Adrenal gland (tissue), 12 donors: Measurements from ENCODE around the gene CCDC28A. TPM values are rescaled to one million over a fixed set of nuclear protein-coding genes. Genes with fewer than 3 reads are reported as not detected.
A peak's percentile ranks its signal among the peaks of the same experiment; 100 is the strongest.

Experiments used
- DNase-seq, 7 donors: peaks; one replicate each; pipeline ENCODE4 v3.0.0-alpha.2; 2019 to 2020
- H3K27ac ChIP-seq, 5 donors: fragments of 200-600 bp; sonication (generic) in 4 of 5; 1 replicate in 3 of 5; 2 replicates in 2 of 5; pipeline versions ENCODE4 v1.5.1 to v1.8.0; 2016 to 2020; ENCODE audit warnings: mild to moderate bottlenecking in 1 of 5
- H3K27me3 ChIP-seq: fragments of 200-600 bp; 2 replicates; pipeline ENCODE4 v1.8.0; 2021
- H3K36me3 ChIP-seq, 2 donors: fragments of 200-600 bp; replicated peaks in 1 of 2; 1 replicate in 1 of 2; 2 replicates in 1 of 2; pipeline versions ENCODE4 v1.5.1 to v1.8.0; 2018 to 2022
- H3K4me1 ChIP-seq, 2 donors: fragments of 200-600 bp; replicated peaks in 1 of 2; 1 replicate in 1 of 2; 2 replicates in 1 of 2; pipeline versions ENCODE4 v1.5.1 to v1.8.0; 2018 to 2021
- H3K4me3 ChIP-seq, 4 donors: fragments of 200-600 bp; sonication (generic) in 3 of 4; one replicate each; pipeline ENCODE4 v1.5.1; 2016 to 2018
- H3K9me3 ChIP-seq, 3 donors: fragments of 200-600 bp; sonication (generic) in 1 of 3; replicated peaks in 1 of 3; 1 replicate in 2 of 3; 2 replicates in 1 of 3; pipeline versions ENCODE4 v1.5.1 to v1.8.0; 2016 to 2021
- CTCF ChIP-seq, 6 experiments: fragments of 450-650 bp in 4 of 6; fragments of 200-600 bp in 2 of 6; sonication (generic) in 1 of 6; IDR thresholded peaks; 1 replicate in 5 of 6; 2 replicates in 1 of 6; pipeline versions ENCODE4 v1.5.1 to v1.8.0; 2016 to 2021; ENCODE audit warnings: antibody characterized with exemption in 6 of 6, mild to moderate bottlenecking in 2 of 6, moderate library complexity in 1 of 6
- POLR2A ChIP-seq, 2 donors: fragments of 450-650 bp; IDR thresholded peaks; one replicate each; pipeline ENCODE4 v1.6.1; 2017; ENCODE audit warnings: antibody characterized with exemption in 2 of 2, mild to moderate bottlenecking in 2 of 2, moderate library complexity in 1 of 2
- WGBS, 4 donors: extraction: QIAGEN DNeasy Blood & Tissue Kit in 2 of 4; methylation state at CpG; one replicate each; pipeline versions ENCODE4 v1.1.5 to v1.1.7; 2013 to 2017; 5-methylcytosine and 5-hydroxymethylcytosine counted together
- intact Hi-C, 2 donors: fragments of 100-400 bp; cut with DNase I; formaldehyde crosslinking; loops; one replicate each; pipeline versions ENCODE4 v1.14.1 to v1.15.0; 2022 to 2023
- polyA plus RNA-seq, 3 donors: library from polyadenylated mRNA; stranded (reverse); fragments of 200-250 nt in 2 of 3; fragments of 350-450 nt in 1 of 3; fragmentation: Illumina TruSeq in 1 of 3; extraction: RNeasy Lipid Tissue Mini Kit (QIAGEN cat#74804) in 1 of 3; gene quantifications; one replicate each; pipeline ENCODE4 v1.2.3, GENCODE V29; 2013 to 2014
- total RNA-seq, 9 donors: library from RNA; depleted of rRNA in 4 of 9; stranded (reverse); fragments of >200 nt in 4 of 9; fragments of 120-200 nt in 1 of 9; fragmentation: NEBNext Ultra II Directional in 1 of 9; extraction: Animal tissue kit (Norgen Biotek cat#: 25700) in 1 of 9; gene quantifications; one replicate each; pipeline versions ENCODE4 v1.1.0 to v1.2.4, GENCODE V29; 2013 to 2023
- donor health status: healthy with polysubstance abuse.
- donor health status: Bipolar disorder and iron deficiency.
- donor health status: DM: yes; HTN: yes; CAD: no.
- donor health status: DM: no; HTN: no; CAD: no.
- donor health status: DM: no; HTN: no; CAD: no.
- donor health status: DM: yes; HTN: yes; CAD: no.

The CCDC28A gene
- total and polyA plus RNA-seq, 12 donors: 24.1 to 70.0 (median 44.2) TPM

GRCh38 chr6:138787138-138787537, 13.6 kb downstream of the CCDC28A start:
- intact Hi-C loops: no loop called here
- no peaks in the 10 kb centered on the region for H3K9me3 ChIP-seq
- WGBS, 4 donors: 95 to 97% (median 96%) methylated on average over 1 of the region's 1 CpG
- DNase-seq: no peak
- H3K4me1 ChIP-seq: no peaks in the 10 kb centered on the region
- TF ChIP-seq CTCF (IDR thresholded peaks at IDR 0.05) (no peak), POLR2A (IDR thresholded peaks at IDR 0.05) (no peak)
- H3K36me3 ChIP-seq: peaks cover 0 to 5% of the 10 kb centered on the region in 2 donors
- H3K27me3 ChIP-seq: no peaks in the 10 kb centered on the region
- H3K4me3 ChIP-seq: no peak overlapping the region
- H3K27ac ChIP-seq: no peak overlapping the region

- Histone ChIP-seq H3K9me3 (no peaks in the 10 kb centered on the region), H3K4me3 (peak within 1 kb of the TSS in 2 of 4 donors; percentile 29 to 57), H3K27me3 (no peaks in the 10 kb centered on the region), H3K4me1 (peaks cover 7 to 8% of the 10 kb centered on the region in 2 donors), H3K36me3 (no peaks in the 10 kb centered on the region), H3K27ac (peak within 1 kb of the TSS in 3 of 5 donors; percentile 15 to 34 (median 22))
- DNase-seq: peak; percentile 77 to 91 (median 88)
- 9 to 20% (median 11%) methylated on average over 19 to 50 of the region's 50 CpGs for WGBS, 4 donors
- intact Hi-C loops: no loop called here
- TF ChIP-seq CTCF (IDR thresholded peaks at IDR 0.05) (no peak), POLR2A (IDR thresholded peaks at IDR 0.05) (peak in 1 of 2 donors; percentile 46)
Measured at GRCh38 chr6:138795809-138796603, 22.4 kb downstream of the CCDC28A start, which contains the start of gene ECT2L. Gene ECT2L (plus strand): TSS chr6:138796087. CDS start chr6:138813275, 17,188 bp downstream.

GRCh38 chr6:138796771-138797170, 23.2 kb downstream of the CCDC28A start:
- Histone ChIP-seq H3K27ac (no peak overlapping the region), H3K9me3 (no peaks in the 10 kb centered on the region), H3K4me1 (peaks cover 7 to 8% of the 10 kb centered on the region in 2 donors), H3K36me3 (no peaks in the 10 kb centered on the region), H3K27me3 (no peaks in the 10 kb centered on the region), H3K4me3 (no peak overlapping the region)
- DNase-seq: no peak
- 88 to 95% (median 94%) methylated on average over 2 of the region's 2 CpGs for WGBS, 4 donors
- TF ChIP-seq POLR2A (IDR thresholded peaks at IDR 0.05): no peak
- TF ChIP-seq CTCF (IDR thresholded peaks at IDR 0.05): no peak
- intact Hi-C loops: no loop called here

GRCh38 chr6:138797806-138798446, 24.4 kb downstream of the CCDC28A start:
- intact Hi-C loops: no loop called here

More at GRCh38 chr6:138797806-138798446, 24.4 kb downstream of the CCDC28A start:
- Histone ChIP-seq H3K27me3 (no peaks in the 10 kb centered on the region), H3K27ac (no peak overlapping the region), H3K9me3 (no peaks in the 10 kb centered on the region), H3K4me3 (no peak overlapping the region), H3K4me1 (peaks cover 7 to 8% of the 10 kb centered on the region in 2 donors), H3K36me3 (no peaks in the 10 kb centered on the region)
- no peak for DNase-seq
- 79 to 85% (median 82%) methylated on average over 4 of the region's 4 CpGs for WGBS, 4 donors
- TF ChIP-seq CTCF (IDR thresholded peaks at IDR 0.05) (no peak), POLR2A (IDR thresholded peaks at IDR 0.05) (no peak)
